A673 (cell line): Measurements from ENCODE around the gene MRFAP1. TPM values are rescaled to one million over a fixed set of nuclear protein-coding genes. Genes with fewer than 3 reads are reported as not detected.
A peak's percentile ranks its signal among the peaks of the same experiment; 100 is the strongest.
"Not testable (repeated sequence)": the region's sequence is repeated elsewhere in the genome, so short reads cannot be mapped to it uniquely, and the experiment has no call there.

Experiments used
- BruUV-seq: library from RNA; stranded (reverse); fragments of 400-500 nt; replicated peaks from 2 replicates; lab custom pipeline; 2021; lab: Mats Ljungman, UMichigan
- CTCF ChIA-PET: fragments of 300-600 bp; sonication (Branson Sonifier 250); formaldehyde crosslinking; loops from one replicate; lab custom pipeline; 2022; ENCODE audit warnings: antibody characterized with exemption; lab: Charles Lee
- POLR2A ChIA-PET: fragments of 300-600 bp; sonication (Branson Sonifier 250); formaldehyde crosslinking; loops from one replicate; lab custom pipeline; 2022; ENCODE audit warnings: antibody characterized with exemption; ENCODE audit not compliant: low non-redundant PET; lab: Charles Lee
- DNase-seq: peaks from one replicate; pipeline ENCODE4 v3.0.0-alpha.2; 2015; ENCODE audit warnings: low spot score
- H3K27ac ChIP-seq: fragments of 200-600 bp; sonication (generic); 2 replicates; pipeline ENCODE4 v1.5.1; 2016; ENCODE audit warnings: mixed run types, low read depth, mild to moderate bottlenecking, mixed read lengths, antibody characterized with exemption, low read length; ENCODE audit not compliant: poor library complexity, severe bottlenecking
- H3K27me3 ChIP-seq: fragments of 200-600 bp; sonication (generic); replicated peaks from 2 replicates; pipeline ENCODE4 v1.6.1; 2017; ENCODE audit warnings: mixed run types, low read depth, mild to moderate bottlenecking, mixed read lengths, antibody characterized with exemption, low read length; ENCODE audit not compliant: insufficient read depth, poor library complexity
- H3K36me3 ChIP-seq: fragments of 200-600 bp; sonication (generic); 2 replicates; pipeline ENCODE4 v1.6.1; 2016; ENCODE audit warnings: mixed run types, mild to moderate bottlenecking, mixed read lengths, antibody characterized with exemption, low read length; ENCODE audit not compliant: insufficient read depth, poor library complexity, severe bottlenecking
- H3K4me1 ChIP-seq: fragments of 200-600 bp; sonication (generic); 2 replicates; pipeline ENCODE4 v1.6.1; 2017; ENCODE audit warnings: mixed run types, mild to moderate bottlenecking, mixed read lengths, antibody characterized with exemption, low read length; ENCODE audit not compliant: insufficient read depth, poor library complexity, severe bottlenecking
- H3K4me3 ChIP-seq: fragments of 200-600 bp; sonication (generic); 2 replicates; pipeline ENCODE4 v1.5.1; 2016; ENCODE audit warnings: low read depth, mixed run types, mild to moderate bottlenecking, mixed read lengths, low read length; ENCODE audit not compliant: poor library complexity, severe bottlenecking
- H3K9me3 ChIP-seq: fragments of 200-600 bp; sonication (generic); 2 replicates; pipeline ENCODE4 v1.6.1; 2016; ENCODE audit warnings: mixed run types, low read depth, mild to moderate bottlenecking, mixed read lengths, antibody characterized with exemption, low read length; ENCODE audit not compliant: poor library complexity, severe bottlenecking
- CTCF ChIP-seq: fragments of 300-800, 200-600 bp; sonication (generic); conservative IDR thresholded peaks from 2 replicates; pipeline ENCODE4 v1.5.1; 2017; ENCODE audit warnings: low read depth, mild to moderate bottlenecking, antibody characterized with exemption, low read length, moderate library complexity, mixed read lengths
- EZH2 ChIP-seq: fragments of 200-600 bp; sonication (generic); IDR thresholded peaks from 2 replicates; pipeline ENCODE4 v1.6.1; 2017; ENCODE audit warnings: borderline replicate concordance, low read depth, mild to moderate bottlenecking, mixed read lengths, antibody characterized with exemption, low read length; ENCODE audit not compliant: poor library complexity, severe bottlenecking
- intact Hi-C: fragments of 100-400 bp; cut with micrococcal nuclease; formaldehyde crosslinking; loops from one replicate; pipeline ENCODE4 v1.10.0; 2022; ENCODE audit not compliant: unreplicated experiment
- total RNA-seq: library from RNA; stranded (reverse); gene quantifications from 2 replicates; pipeline ENCODE4 v1.2.3, GENCODE V29; 2021

Gene MRFAP1
- total RNA-seq, 1 experiment from 2014 or later, result 402 TPM

GRCh38 chr4:6671648-6672047 lies 31.2 kb downstream of the MRFAP1 start:
- CTCF ChIA-PET, result no interaction called here
- TF ChIP-seq EZH2 (no peak), CTCF (no peak)
- Histone ChIP-seq H3K27me3 (no peaks in the 10 kb centered on the region), H3K36me3 (peaks cover 16% of the 10 kb centered on the region), H3K4me1 (peaks cover 18% of the 10 kb centered on the region), H3K9me3 (no peaks in the 10 kb centered on the region), H3K4me3 (no peak overlapping the region), H3K27ac (no peak overlapping the region)
- intact Hi-C loops, result no loop called here
- no TSS peak for BruUV-seq
- POLR2A ChIA-PET, result interaction anchor here (0.6 kb wide), 1 partner anchor 421 kb away, joined by 3 read pairs; no protein-coding TSS in a partner anchor
- no peak for DNase-seq

GRCh38 chr4:6672131-6672530 lies 31.6 kb downstream of the MRFAP1 start:
- Histone ChIP-seq H3K27ac (no peak overlapping the region), H3K4me1 (peaks cover 18% of the 10 kb centered on the region), H3K9me3 (no peaks in the 10 kb centered on the region), H3K4me3 (no peak overlapping the region), H3K27me3 (no peaks in the 10 kb centered on the region), H3K36me3 (peaks cover 16% of the 10 kb centered on the region)
- BruUV-seq, result no TSS peak
- intact Hi-C loops, result no loop called here
- POLR2A ChIA-PET, result interaction anchor here (0.6 kb wide), 1 partner anchor 421 kb away, joined by 3 read pairs; no protein-coding TSS in a partner anchor
- CTCF ChIA-PET, result no interaction called here
- TF ChIP-seq CTCF, result no peak
- no peak for TF ChIP-seq EZH2
- no peak for DNase-seq

- DNase-seq, H3K4me3 ChIP-seq, BruUV-seq, H3K9me3 ChIP-seq, CTCF ChIA-PET, H3K27ac ChIP-seq, H3K27me3 ChIP-seq, intact Hi-C loops: not testable (repeated sequence)
- POLR2A ChIA-PET, result interaction anchor here (0.6 to 0.7 kb wide), 3 partner anchors 36 to 422 kb away, joined by 3 to 4 read pairs (median 4); no protein-coding TSS in a partner anchor
- H3K4me1 ChIP-seq, result peaks cover 18% of the 10 kb centered on the region
- H3K36me3 ChIP-seq, result peaks cover 16% of the 10 kb centered on the region
These were observed 32.2 kb downstream of the MRFAP1 start for GRCh38 chr4:6672541-6673190.

DNA sequence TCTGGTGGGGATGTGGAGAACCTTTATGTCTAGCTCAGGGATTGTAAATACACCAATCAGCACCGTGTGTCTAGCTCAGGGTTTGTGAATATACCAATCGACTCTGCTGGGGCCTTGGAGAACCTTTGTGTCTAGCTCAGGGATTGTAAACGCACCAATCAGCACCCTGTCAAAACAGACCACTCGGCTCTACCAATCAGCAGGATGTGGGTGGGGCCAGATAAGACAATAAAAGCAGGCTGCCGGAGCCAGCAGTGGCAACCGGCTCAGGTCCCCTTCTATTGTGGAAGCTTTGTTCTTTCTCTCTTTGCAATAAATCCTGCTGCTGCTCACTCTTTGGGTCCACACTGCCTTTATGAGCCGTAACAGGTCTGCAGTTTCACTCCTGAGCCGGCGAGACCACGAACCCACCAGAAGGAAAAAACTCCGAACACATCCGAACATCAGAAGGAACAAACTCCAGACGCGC lies 32.7 kb downstream of the MRFAP1 start:
- peaks cover 16% of the 10 kb centered on the region for H3K36me3 ChIP-seq
- ChIA-PET CTCF (interaction anchor here (1.0 kb wide), 1 partner anchor 10 kb away, joined by 3 read pairs; no protein-coding TSS in a partner anchor), POLR2A (interaction anchor here (0.6 to 0.7 kb wide), 3 partner anchors 36 to 1907 kb away, joined by 3 to 4 read pairs (median 4); no protein-coding TSS in a partner anchor)
- H3K4me1 ChIP-seq, result peaks cover 18% of the 10 kb centered on the region
- TSS peak; percentile 90 for BruUV-seq
- intact Hi-C loops, H3K27me3 ChIP-seq, H3K9me3 ChIP-seq: not testable (repeated sequence)
- peak overlapping the region; percentile 63 for H3K27ac ChIP-seq
- DNase-seq, result peak; percentile 37
- H3K4me3 ChIP-seq, result peak overlapping the region; percentile 64
